HFFc6 (cell line): ENCODE data around the gene SLC22A31. TPM values are rescaled to one million over a fixed set of nuclear protein-coding genes. Genes with fewer than 3 reads are reported as not detected.

Source experiments
- DNase-seq: peaks from one replicate; pipeline ENCODE4 v3.0.0-alpha.2; 2018
- H3K27ac Mint-ChIP-seq: 2 replicates; pipeline ENCODE4 v1.8.0; 2020; ENCODE audit warnings: mild to moderate bottlenecking, mixed read lengths
- H3K27me3 Mint-ChIP-seq: 2 replicates; pipeline ENCODE4 v1.8.0; 2021; ENCODE audit warnings: mild to moderate bottlenecking, moderate library complexity, mixed read lengths; ENCODE audit not compliant: insufficient read depth
- H3K36me3 Mint-ChIP-seq: 2 replicates; pipeline ENCODE4 v1.8.0; 2021; ENCODE audit warnings: low read depth, mixed read lengths
- H3K4me1 Mint-ChIP-seq: 2 replicates; pipeline ENCODE4 v1.8.0; 2020; ENCODE audit warnings: low read depth, mixed read lengths
- H3K4me3 Mint-ChIP-seq: 2 replicates; pipeline ENCODE4 v1.8.0; 2020; ENCODE audit warnings: mild to moderate bottlenecking, moderate library complexity, mixed read lengths
- H3K9me3 Mint-ChIP-seq: 2 replicates; pipeline ENCODE4 v1.8.0; 2020; ENCODE audit warnings: mild to moderate bottlenecking, mixed read lengths
- total RNA-seq, 6 experiments: library from RNA; stranded (reverse); fragmentation: NEBNext Ultra II Directional; extraction: Animal tissue kit (Norgen Biotek cat#: 25700); gene quantifications; 2 replicates in 1 of 6; 3 replicates in 5 of 6; pipeline ENCODE4 v1.2.3, GENCODE V29; 2021
- TF ChIP-seq, protein P1 (sequence below): fragments of 200-600 bp; sonication (generic); IDR thresholded peaks from 2 replicates; pipeline ENCODE4 v1.5.0; 2021; ENCODE audit warnings: antibody characterized with exemption, mild to moderate bottlenecking

Gene SLC22A31
- total RNA-seq, 6 experiments from 2014 or later = not detected

DNA sequence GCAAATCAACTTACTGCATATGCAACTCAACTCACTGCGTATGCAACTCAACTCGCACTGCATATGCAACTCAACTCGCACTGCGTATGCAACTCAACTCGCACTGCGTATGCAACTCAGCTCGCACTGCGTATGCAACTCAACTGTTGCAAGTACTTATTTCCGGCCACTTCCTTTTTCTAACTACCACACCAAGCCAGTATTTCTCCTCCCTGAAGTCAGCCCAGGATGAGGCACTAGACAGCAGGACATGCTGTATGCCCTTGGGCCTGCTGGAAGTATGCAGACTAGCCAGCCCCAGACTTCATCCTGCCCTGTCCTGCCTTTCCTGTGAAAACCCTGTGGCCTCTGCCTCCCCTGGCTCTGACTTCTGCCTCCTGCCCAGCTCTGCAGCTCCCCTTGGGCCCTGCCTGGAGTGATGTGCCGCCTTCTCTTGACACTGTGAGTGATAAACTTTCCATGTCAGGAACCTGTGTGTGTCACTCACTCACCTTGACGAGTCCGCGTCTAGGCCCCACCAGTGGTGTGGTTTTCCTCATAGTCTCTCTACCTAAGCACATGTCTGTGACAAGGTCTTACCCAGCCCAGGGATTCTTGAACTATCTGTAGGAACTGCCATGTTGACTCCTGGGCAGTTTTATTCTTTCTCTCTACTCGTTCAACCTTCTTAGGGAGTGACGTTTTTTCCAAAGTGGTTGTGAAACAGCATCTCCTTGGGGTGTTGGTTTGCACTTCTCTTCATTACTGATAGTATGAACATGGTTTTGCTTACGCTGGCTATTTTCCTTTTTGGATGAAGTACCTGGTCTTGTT is 33.5 kb upstream of the SLC22A31 start:
- DNase-seq = no peak
- peaks cover 24% of the 10 kb centered on the region for H3K9me3 Mint-ChIP-seq
- peaks cover 57% of the 10 kb centered on the region for H3K36me3 Mint-ChIP-seq
- H3K4me1 Mint-ChIP-seq = no peaks in the 10 kb centered on the region
- no peak overlapping the region for H3K27ac Mint-ChIP-seq
- no peak overlapping the region for H3K4me3 Mint-ChIP-seq
- peaks cover 3% of the 10 kb centered on the region; the same call in 1 of the 2 replicates for H3K27me3 Mint-ChIP-seq
- TF ChIP-seq, protein P1, sequence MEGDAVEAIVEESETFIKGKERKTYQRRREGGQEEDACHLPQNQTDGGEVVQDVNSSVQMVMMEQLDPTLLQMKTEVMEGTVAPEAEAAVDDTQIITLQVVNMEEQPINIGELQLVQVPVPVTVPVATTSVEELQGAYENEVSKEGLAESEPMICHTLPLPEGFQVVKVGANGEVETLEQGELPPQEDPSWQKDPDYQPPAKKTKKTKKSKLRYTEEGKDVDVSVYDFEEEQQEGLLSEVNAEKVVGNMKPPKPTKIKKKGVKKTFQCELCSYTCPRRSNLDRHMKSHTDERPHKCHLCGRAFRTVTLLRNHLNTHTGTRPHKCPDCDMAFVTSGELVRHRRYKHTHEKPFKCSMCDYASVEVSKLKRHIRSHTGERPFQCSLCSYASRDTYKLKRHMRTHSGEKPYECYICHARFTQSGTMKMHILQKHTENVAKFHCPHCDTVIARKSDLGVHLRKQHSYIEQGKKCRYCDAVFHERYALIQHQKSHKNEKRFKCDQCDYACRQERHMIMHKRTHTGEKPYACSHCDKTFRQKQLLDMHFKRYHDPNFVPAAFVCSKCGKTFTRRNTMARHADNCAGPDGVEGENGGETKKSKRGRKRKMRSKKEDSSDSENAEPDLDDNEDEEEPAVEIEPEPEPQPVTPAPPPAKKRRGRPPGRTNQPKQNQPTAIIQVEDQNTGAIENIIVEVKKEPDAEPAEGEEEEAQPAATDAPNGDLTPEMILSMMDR = no peak

DNA sequence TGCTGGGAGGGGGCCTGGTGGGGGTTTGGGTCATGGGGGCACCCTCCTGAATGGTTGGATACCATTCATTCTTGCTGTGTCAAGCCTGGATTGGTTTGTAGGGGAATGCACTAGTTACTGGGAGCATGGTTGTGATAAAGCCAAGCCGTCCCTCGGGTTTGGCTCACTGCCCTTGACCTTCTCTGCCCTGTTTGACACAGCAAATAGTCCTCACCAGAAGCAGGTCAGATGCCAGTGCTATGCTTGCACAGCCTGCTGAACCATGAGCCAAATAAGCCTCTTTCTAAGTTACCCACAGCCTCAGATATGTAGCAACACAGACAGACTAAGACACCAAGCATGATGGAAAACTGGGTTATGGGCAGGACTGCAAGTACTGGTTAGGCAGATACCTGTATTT is 31.8 kb upstream of the SLC22A31 start:
- TF ChIP-seq, protein P1 = no peak
- Mint-ChIP-seq H3K27me3 (peaks cover 3% of the 10 kb centered on the region; the same call in 1 of the 2 replicates), H3K4me1 (no peaks in the 10 kb centered on the region), H3K36me3 (peaks cover 74% of the 10 kb centered on the region), H3K4me3 (no peak overlapping the region), H3K9me3 (peaks cover 42% of the 10 kb centered on the region), H3K27ac (no peak overlapping the region)
- no peak for DNase-seq

DNA sequence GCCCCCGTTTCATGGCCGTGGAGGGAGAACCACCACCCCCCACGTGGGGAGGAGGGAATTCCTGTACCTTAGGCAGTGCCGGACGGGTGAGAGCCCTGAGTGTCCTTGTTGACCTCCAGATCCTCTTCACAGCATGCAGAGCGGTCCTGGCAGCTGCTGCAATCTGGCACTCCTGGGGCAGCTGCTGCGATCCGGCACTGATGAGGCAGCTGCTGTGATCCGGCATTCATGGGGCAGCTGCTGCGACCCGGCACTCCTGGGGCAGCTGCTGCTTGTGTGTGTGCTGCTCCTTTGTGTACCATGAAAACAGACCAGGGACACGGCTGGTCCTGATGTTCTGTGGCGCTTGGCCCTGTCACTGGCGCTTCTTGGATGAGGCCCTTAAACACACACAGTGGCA is 29.9 kb upstream of the SLC22A31 start:
- Mint-ChIP-seq H3K27ac (no peak overlapping the region), H3K36me3 (peaks cover 89% of the 10 kb centered on the region), H3K9me3 (peaks cover 60% of the 10 kb centered on the region), H3K4me3 (no peak overlapping the region), H3K27me3 (no peaks in the 10 kb centered on the region), H3K4me1 (no peaks in the 10 kb centered on the region)
- no peak for DNase-seq
- TF ChIP-seq, protein P1 = no peak

DNA sequence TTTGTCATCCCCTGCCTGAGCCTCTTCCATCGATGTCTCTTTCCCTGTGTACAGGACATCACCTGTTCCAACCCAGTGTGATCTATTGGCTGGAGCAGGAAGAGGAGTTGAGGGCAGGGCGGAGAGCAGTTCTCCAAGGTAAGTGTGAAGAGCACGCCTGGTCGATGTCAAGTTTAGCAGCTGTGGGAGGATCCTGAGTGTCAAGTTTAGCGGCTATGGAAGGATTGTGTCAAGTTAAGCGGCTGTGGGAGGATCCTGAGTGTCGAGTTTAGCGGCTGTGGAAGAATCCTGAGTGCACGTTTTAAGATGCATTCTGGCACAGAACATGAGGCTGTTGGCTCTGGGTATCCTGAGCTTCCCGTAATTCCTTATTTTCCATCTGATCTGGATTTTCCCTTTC is 24.3 kb upstream of the SLC22A31 start:
- H3K9me3 Mint-ChIP-seq = peaks cover 48% of the 10 kb centered on the region
- TF ChIP-seq, protein P1 = no peak
- no peak overlapping the region for H3K27ac Mint-ChIP-seq
- peaks cover 84% of the 10 kb centered on the region for H3K36me3 Mint-ChIP-seq
- peaks cover under 1% of the 10 kb centered on the region; the same call in 1 of the 2 replicates for H3K4me1 Mint-ChIP-seq
- peaks cover 2% of the 10 kb centered on the region; the same call in 1 of the 2 replicates for H3K27me3 Mint-ChIP-seq
- H3K4me3 Mint-ChIP-seq = no peak overlapping the region
- DNase-seq = no peak

DNA sequence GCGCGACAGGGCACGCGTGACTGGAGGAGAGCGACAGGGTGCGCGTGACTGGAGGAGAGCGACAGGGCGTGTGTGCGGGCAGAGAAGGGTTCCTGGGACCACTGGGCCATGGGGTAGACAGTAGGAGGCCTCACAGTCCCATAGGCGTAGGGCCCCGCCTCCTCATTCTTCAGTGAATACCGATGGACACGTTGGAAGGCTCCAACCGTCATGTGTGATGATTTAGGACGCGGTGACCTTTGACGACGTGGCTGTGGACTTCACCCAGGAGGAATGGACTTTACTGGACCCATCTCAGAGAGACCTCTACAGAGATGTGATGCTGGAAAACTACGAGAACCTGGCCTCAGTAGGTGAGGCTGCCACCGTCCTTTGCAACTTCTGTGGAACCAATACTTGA is 22.6 kb upstream of the SLC22A31 start:
- Mint-ChIP-seq H3K36me3 (peaks cover 74% of the 10 kb centered on the region), H3K4me1 (peaks cover 7% of the 10 kb centered on the region)
- TF ChIP-seq, protein P1 = no peak

More for the DNA sequence above, 22.6 kb upstream of the SLC22A31 start:
- H3K27ac Mint-ChIP-seq = no peak overlapping the region
- H3K9me3 Mint-ChIP-seq = peaks cover 35% of the 10 kb centered on the region
- no peak overlapping the region for H3K4me3 Mint-ChIP-seq
- H3K27me3 Mint-ChIP-seq = peaks cover 2% of the 10 kb centered on the region; the same call in 1 of the 2 replicates
- DNase-seq = no peak
